ENCODE data around the gene SNX8. TPM values are rescaled to one million over a fixed set of nuclear protein-coding genes. Genes with fewer than 3 reads are reported as not detected.

Gene SNX8
- total and polyA plus RNA-seq, 9 of the 15 experiments (the other 6 are each of a cell fraction or from before 2014, with no cell fraction given) = 2.7 to 51.6 (median 16.9) TPM

- H3K4me1 ChIP-seq (replicated peaks in 1 of 2; ENCODE audit: control insufficient read depth in 2 of 2, insufficient read depth in 2 of 2, low read length in 2 of 2) = peaks cover 13 to 29% of the 10 kb centered on the region in 2 experiments
- H3K4me3 ChIP-seq = no peak overlapping the region
- intact Hi-C loops (cut with micrococcal nuclease) (no loop called here), in situ Hi-C loops (cut with MboI) (no loop called here)
- H3K9ac ChIP-seq (ENCODE audit: insufficient read depth in 1 of 2, low read depth in 2 of 2, low read length in 2 of 2) = peak overlapping the region; percentile 10 to 77; a peak in 2 of 4 replicates
- FAIRE-seq (peak; percentile 48), ATAC-seq (peak; percentile 24), DNase-seq (ENCODE audit: extremely low read depth in 1 of 4, low spot score in 3 of 4) (peak in 3 of 4 experiments; percentile 19 to 76 (median 69))
- H3K36me3 ChIP-seq (ENCODE audit: control insufficient read depth, insufficient read depth, low read length) = peaks cover 18% of the 10 kb centered on the region; the same call in 1 of the 3 replicates
- ChIA-PET CTCF (ENCODE audit: low intra/inter-chr PET ratio) (no interaction called here), POLR2A (interaction anchor here (1.5 kb wide), 1 partner anchor 11 kb away, joined by 4 read pairs; no protein-coding TSS in a partner anchor)
- no peaks in the 10 kb centered on the region for H3K9me1 ChIP-seq (ENCODE audit: control insufficient read depth, insufficient read depth, low read length)
- H3K79me2 ChIP-seq (ENCODE audit: control insufficient read depth, insufficient read depth, low read length) = peaks cover 21% of the 10 kb centered on the region
- WGBS (ENCODE audit: insufficient coverage, low coverage, missing lambda C conversion rate) = 41% methylated on average over 8 of the region's 9 CpGs
- H3K4me2 ChIP-seq (ENCODE audit: insufficient read depth, low read length) = 0 out of 2 replicates have a peak overlapping the region, but pooled peaks have one; percentile 48
- peaks cover 21% of the 10 kb centered on the region; the same call in 1 of the 2 replicates for H4K20me1 ChIP-seq (replicated peaks; ENCODE audit: control insufficient read depth, insufficient read depth, low read length)
- no peaks in the 10 kb centered on the region for H3K9me3 ChIP-seq (replicated peaks; ENCODE audit: control insufficient read depth, insufficient read depth, low read depth, low read length)
- TF ChIP-seq BCL6 (CRISPR knock-in tag; IDR thresholded peaks at IDR 0.05) (no peak), NFIC (IDR thresholded peaks at IDR 0.05) (peak; percentile 21), ZMIZ1 (IDR thresholded peaks at IDR 0.05; ENCODE audit: low read depth in 2 of 2, low read length in 2 of 2) (0 out of 4 replicates have a peak, but pooled peaks of 1 of the 2 experiments have one; percentile 2)
- BruUV-seq (replicated peaks) = no TSS peak
- no peak overlapping the region for H2AFZ ChIP-seq (ENCODE audit: low read depth, low read length)
- no peak overlapping the region for H3K27ac ChIP-seq (ENCODE audit: extremely low read depth, low read depth, low read length)
- no peaks in the 10 kb centered on the region for H3K27me3 ChIP-seq (ENCODE audit: control insufficient read depth in 2 of 2, insufficient read depth in 2 of 2, low read length in 2 of 2)
Observed at GRCh38 chr7:2281541-2281940, 32.7 kb downstream of the SNX8 start.

Data from K562 (cell line).